ENCODE measurements around the gene OR51F1. TPM values are rescaled to one million over a fixed set of nuclear protein-coding genes. Genes with fewer than 3 reads are reported as not detected.

Gene OR51F1
- total RNA-seq, 1 donor from 2014 or later, result not detected

DNA sequence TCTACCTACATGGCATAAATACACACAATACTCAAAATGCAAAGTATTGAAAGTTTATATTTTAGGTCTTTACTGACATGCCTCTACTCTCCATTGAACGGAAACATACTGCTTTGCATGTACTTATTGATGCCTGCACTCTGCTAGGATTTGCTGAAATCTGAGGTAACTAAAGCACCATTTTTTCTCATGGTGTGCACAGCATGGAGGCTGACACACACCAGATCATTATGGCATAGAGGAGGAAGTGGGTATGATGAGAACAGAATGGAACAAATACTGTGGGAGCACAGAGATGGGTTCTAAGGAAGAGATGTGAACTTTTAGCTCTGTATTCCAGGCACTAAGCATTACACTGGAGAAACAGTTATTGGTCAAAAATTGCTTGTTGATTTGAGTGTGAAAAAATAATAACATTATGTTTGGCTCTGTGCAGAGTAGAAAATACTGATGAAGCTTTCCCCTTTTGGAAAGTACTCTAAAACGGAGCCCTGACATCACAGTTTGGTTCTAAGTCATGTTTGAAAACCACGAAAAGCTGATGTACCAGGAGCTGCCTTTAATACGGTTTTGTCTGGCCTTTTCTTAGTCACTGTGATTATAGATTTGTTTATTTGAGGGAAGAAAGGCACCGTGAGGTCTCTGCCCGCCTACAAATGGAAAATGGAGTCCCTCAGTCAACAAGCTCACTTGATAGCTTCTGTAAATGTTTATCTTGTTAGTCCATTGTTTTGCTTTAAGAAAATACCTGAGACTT, 28.9 kb upstream of the OR51F1 start:
- H3K4me1 Mint-ChIP-seq (ENCODE audit: low read depth, unreplicated experiment), result no peaks in the 10 kb centered on the region
- H3K27me3 Mint-ChIP-seq (ENCODE audit: unreplicated experiment), result no peaks in the 10 kb centered on the region
- H3K9me3 Mint-ChIP-seq (ENCODE audit: unreplicated experiment), result no peaks in the 10 kb centered on the region
- no peak for DNase-seq
- no peaks in the 10 kb centered on the region for H3K36me3 Mint-ChIP-seq (ENCODE audit: unreplicated experiment)
- no peak overlapping the region for H3K27ac Mint-ChIP-seq (ENCODE audit: unreplicated experiment)
- no peak overlapping the region for H3K4me3 Mint-ChIP-seq (ENCODE audit: unreplicated experiment)
- TF ChIP-seq, protein P1, sequence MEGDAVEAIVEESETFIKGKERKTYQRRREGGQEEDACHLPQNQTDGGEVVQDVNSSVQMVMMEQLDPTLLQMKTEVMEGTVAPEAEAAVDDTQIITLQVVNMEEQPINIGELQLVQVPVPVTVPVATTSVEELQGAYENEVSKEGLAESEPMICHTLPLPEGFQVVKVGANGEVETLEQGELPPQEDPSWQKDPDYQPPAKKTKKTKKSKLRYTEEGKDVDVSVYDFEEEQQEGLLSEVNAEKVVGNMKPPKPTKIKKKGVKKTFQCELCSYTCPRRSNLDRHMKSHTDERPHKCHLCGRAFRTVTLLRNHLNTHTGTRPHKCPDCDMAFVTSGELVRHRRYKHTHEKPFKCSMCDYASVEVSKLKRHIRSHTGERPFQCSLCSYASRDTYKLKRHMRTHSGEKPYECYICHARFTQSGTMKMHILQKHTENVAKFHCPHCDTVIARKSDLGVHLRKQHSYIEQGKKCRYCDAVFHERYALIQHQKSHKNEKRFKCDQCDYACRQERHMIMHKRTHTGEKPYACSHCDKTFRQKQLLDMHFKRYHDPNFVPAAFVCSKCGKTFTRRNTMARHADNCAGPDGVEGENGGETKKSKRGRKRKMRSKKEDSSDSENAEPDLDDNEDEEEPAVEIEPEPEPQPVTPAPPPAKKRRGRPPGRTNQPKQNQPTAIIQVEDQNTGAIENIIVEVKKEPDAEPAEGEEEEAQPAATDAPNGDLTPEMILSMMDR (IDR thresholded peaks at IDR 0.05; ENCODE audit: partially characterized antibody, unreplicated experiment), result no peak

DNA sequence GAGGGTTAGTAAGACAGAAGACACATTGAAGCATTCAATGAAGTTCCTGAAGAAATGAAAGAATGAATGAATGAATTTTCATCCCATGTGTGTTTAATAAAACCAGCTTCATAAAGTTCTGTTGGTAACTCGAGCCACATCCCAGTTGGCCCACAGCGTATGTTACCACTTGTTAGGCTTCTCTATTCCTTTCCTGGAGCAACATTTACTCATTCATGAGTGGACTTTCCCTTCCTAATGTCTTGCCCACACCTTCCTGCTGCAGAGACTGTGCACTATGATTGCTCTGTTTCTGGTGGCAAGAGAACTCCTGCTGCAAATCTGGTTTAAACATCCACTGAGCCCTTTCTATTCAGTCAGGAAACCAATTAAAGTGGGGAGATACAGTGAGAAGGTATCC, 27.5 kb upstream of the OR51F1 start:
- no peaks in the 10 kb centered on the region for H3K4me1 Mint-ChIP-seq (ENCODE audit: low read depth, unreplicated experiment)
- no peaks in the 10 kb centered on the region for H3K36me3 Mint-ChIP-seq (ENCODE audit: unreplicated experiment)
- no peaks in the 10 kb centered on the region for H3K27me3 Mint-ChIP-seq (ENCODE audit: unreplicated experiment)
- no peak overlapping the region for H3K27ac Mint-ChIP-seq (ENCODE audit: unreplicated experiment)
- no peaks in the 10 kb centered on the region for H3K9me3 Mint-ChIP-seq (ENCODE audit: unreplicated experiment)
- H3K4me3 Mint-ChIP-seq (ENCODE audit: unreplicated experiment), result no peak overlapping the region
- DNase-seq, result no peak
- TF ChIP-seq, protein P1 (IDR thresholded peaks at IDR 0.05; ENCODE audit: partially characterized antibody, unreplicated experiment), result no peak

DNA sequence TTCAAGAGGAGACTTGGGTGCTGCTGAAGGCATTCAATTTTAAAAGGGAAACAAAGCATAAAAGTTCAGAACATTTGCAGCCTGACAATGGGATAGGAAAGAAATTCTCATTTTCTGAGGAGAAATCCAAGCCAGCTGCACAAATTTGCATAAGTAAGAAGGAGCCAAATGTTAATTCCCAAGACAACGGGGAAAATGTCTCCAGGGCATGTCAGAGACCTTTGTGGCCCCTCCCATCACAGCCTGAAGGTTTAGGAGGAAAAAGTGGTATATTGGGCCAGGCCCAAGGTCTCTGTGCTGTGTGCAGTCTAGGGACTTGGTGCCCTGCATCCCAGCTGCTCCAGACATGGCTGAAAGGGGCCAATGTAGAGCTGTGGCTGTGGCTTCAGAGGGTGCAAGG, 12.7 kb upstream of the OR51F1 start:
- Mint-ChIP-seq H3K4me1 (ENCODE audit: low read depth, unreplicated experiment) (no peaks in the 10 kb centered on the region), H3K36me3 (ENCODE audit: unreplicated experiment) (peaks cover 10% of the 10 kb centered on the region), H3K4me3 (ENCODE audit: unreplicated experiment) (no peak overlapping the region), H3K9me3 (ENCODE audit: unreplicated experiment) (peaks cover 6% of the 10 kb centered on the region), H3K27ac (ENCODE audit: unreplicated experiment) (no peak overlapping the region), H3K27me3 (ENCODE audit: unreplicated experiment) (peaks cover 2% of the 10 kb centered on the region)
- DNase-seq, result no peak
- TF ChIP-seq, protein P1 (IDR thresholded peaks at IDR 0.05; ENCODE audit: partially characterized antibody, unreplicated experiment), result no peak

DNA sequence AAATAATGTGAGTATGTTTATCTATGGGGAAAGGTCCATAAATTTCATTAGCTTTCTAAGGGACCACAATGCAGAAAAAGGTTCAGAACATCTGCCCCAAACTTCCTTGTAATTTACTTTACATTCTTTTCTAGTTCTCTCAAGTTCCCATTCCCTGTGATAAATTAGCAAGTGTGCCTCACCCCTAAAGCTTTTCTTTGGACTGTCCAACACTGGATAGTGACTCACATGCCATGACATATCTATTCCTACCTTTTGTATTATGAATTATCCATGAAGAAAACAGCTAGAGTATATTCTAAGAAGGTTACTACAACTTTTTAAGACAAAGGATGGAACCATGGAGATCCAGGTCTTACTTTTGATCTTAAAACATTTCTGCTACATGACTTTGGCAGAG, 1.6 kb downstream of the OR51F1 start:
- DNase-seq, result no peak
- no peaks in the 10 kb centered on the region for H3K4me1 Mint-ChIP-seq (ENCODE audit: low read depth, unreplicated experiment)
- H3K27ac Mint-ChIP-seq (ENCODE audit: unreplicated experiment), result no peak overlapping the region
- H3K4me3 Mint-ChIP-seq (ENCODE audit: unreplicated experiment), result no peak overlapping the region
- H3K36me3 Mint-ChIP-seq (ENCODE audit: unreplicated experiment), result no peaks in the 10 kb centered on the region
- H3K9me3 Mint-ChIP-seq (ENCODE audit: unreplicated experiment), result no peaks in the 10 kb centered on the region
- no peaks in the 10 kb centered on the region for H3K27me3 Mint-ChIP-seq (ENCODE audit: unreplicated experiment)
- TF ChIP-seq, protein P1 (IDR thresholded peaks at IDR 0.05; ENCODE audit: partially characterized antibody, unreplicated experiment), result no peak

DNA sequence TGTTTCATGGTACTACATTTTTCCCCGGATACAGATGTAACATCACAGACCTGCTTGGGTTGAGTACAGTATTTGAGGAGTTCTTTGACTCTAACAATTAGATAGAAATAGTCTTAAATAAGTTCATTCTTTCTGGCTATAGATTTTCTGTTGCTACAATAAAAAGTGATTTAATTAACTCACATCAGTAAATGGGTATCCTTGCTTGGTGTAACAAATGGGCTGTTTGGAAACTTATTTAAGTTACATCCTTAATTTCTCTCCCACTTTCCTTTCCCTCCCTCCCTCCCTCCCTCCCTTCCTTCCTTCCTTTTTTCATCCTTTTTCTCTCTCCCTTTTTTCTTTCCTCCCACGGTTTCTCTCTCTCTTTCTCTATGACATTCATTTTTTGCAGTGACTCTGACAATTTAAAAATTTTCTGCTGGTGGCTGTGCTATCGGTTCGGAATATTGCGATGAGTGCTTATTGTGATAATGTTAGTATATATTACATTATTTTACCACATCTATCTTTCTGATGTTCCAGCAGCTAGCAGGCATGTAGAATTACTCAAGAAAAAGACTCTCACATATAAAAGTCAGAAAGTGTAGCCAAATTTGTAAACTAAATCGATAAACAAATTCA, 3.2 kb downstream of the OR51F1 start:
- H3K4me3 Mint-ChIP-seq (ENCODE audit: unreplicated experiment), result no peak overlapping the region
- H3K27me3 Mint-ChIP-seq (ENCODE audit: unreplicated experiment), result no peaks in the 10 kb centered on the region
- TF ChIP-seq, protein P1 (IDR thresholded peaks at IDR 0.05; ENCODE audit: partially characterized antibody, unreplicated experiment), result no peak
- H3K9me3 Mint-ChIP-seq (ENCODE audit: unreplicated experiment), result no peaks in the 10 kb centered on the region
- DNase-seq, result no peak
- H3K36me3 Mint-ChIP-seq (ENCODE audit: unreplicated experiment), result no peaks in the 10 kb centered on the region
- no peak overlapping the region for H3K27ac Mint-ChIP-seq (ENCODE audit: unreplicated experiment)
- H3K4me1 Mint-ChIP-seq (ENCODE audit: low read depth, unreplicated experiment), result no peaks in the 10 kb centered on the region

Measured in glutamatergic neuron (in vitro differentiated cells).